Measurements from ENCODE around the gene SYNCRIP. TPM values are rescaled to one million over a fixed set of nuclear protein-coding genes. Genes with fewer than 3 reads are reported as not detected.

Gene SYNCRIP
- total RNA-seq, 1 experiment from 2014 or later: 199 TPM

DNA sequence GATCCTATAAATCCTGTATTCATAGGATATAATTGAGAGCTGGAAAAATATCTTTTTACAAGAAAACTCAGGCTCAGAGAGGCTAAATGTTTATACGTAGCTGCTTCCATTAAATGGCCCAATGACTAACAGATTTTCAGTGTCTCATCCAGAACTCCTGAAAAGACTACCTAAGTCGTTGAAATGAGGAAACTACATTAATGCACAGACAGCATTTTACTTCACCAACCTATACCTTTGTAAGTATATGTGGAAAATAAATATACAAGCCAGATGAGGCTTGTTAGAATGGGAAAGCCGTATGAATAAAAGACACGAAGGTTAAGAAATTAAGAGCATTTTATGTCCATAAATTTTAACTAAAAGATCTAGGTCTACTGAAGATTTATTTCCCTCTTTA lies 40.6 kb downstream of the SYNCRIP start:
- no peak for DNase-seq
- Histone ChIP-seq H4K8ac (replicated peaks; ENCODE audit: insufficient read length, low read depth, low read length) (no peak overlapping the region), H2BK120ac (ENCODE audit: low read depth, low read length, poor library complexity, severe bottlenecking) (no peak overlapping the region), H3K4ac (ENCODE audit: low read depth, low read length) (no peak overlapping the region), H2AK5ac (ENCODE audit: insufficient read length, low read length) (no peak overlapping the region), H4K20me1 (ENCODE audit: control insufficient read depth, insufficient read depth, insufficient read length) (no peaks in the 10 kb centered on the region), H3K9me3 (ENCODE audit: control insufficient read depth, low read depth, low read length) (no peaks in the 10 kb centered on the region), H3K79me2 (ENCODE audit: insufficient read depth, low read length) (no peaks in the 10 kb centered on the region), H3K23me2 (ENCODE audit: insufficient read length, low read depth, low read length, poor library complexity, severe bottlenecking) (no peaks in the 10 kb centered on the region), H2BK15ac (ENCODE audit: low read depth, low read length) (no peak overlapping the region), H3K9ac (ENCODE audit: extremely low read depth, insufficient read length, low read length) (no peak overlapping the region), H3K14ac (ENCODE audit: insufficient read depth, low read length) (no peak overlapping the region), H2AFZ (ENCODE audit: low read length) (no peak overlapping the region), H3K27me3 (ENCODE audit: insufficient read depth, low read length) (no peaks in the 10 kb centered on the region), H2BK20ac (ENCODE audit: low read depth, low read length, poor library complexity, severe bottlenecking) (no peak overlapping the region), H3K23ac (ENCODE audit: insufficient read length, low read depth, low read length) (no peak overlapping the region), H3K27ac (ENCODE audit: insufficient read length, low read depth, low read length) (no peak overlapping the region), H3K79me1 (ENCODE audit: insufficient read depth, low read depth, low read length, poor library complexity, severe bottlenecking) (no peaks in the 10 kb centered on the region), H4K5ac (ENCODE audit: insufficient read length, low read depth, low read length) (no peak overlapping the region), H4K91ac (ENCODE audit: insufficient read length, low read depth, low read length) (no peak overlapping the region), H3K4me1 (ENCODE audit: insufficient read depth, low read length) (no peaks in the 10 kb centered on the region), H3T11ph (ENCODE audit: low read length) (no peak overlapping the region), H3K18ac (ENCODE audit: insufficient read length, low read depth, low read length) (no peak overlapping the region), H3K56ac (ENCODE audit: insufficient read length, low read depth, low read length) (no peak overlapping the region), H2BK5ac (ENCODE audit: insufficient read length, low read length) (no peak overlapping the region), H3K4me2 (ENCODE audit: insufficient read depth, insufficient read length, low read length) (no peak overlapping the region), H2BK12ac (ENCODE audit: insufficient read length, low read depth, low read length) (no peak overlapping the region)
- Mint-ChIP-seq H3K36me3 (ENCODE audit: insufficient read depth in 1 of 3, low read depth in 3 of 3) (no peaks in the 10 kb centered on the region), H3K9me3 (no peaks in the 10 kb centered on the region), H3K27me3 (ENCODE audit: low read depth) (no peaks in the 10 kb centered on the region), H3K4me3 (no peak overlapping the region), H3K4me1 (no peaks in the 10 kb centered on the region), H3K27ac (no peak overlapping the region; a peak in 1 of 7 replicates)
- WGBS (ENCODE audit: extremely low coverage, insufficient read length, low lambda C conversion rate): no CpG with 5 or more reads among the region's 4 CpGs
- TF ChIP-seq CTCF (conservative IDR thresholded peaks at IDR 0.05): no peak

Measured in H9 (cell line).